ENCODE data around the gene GALNT18. TPM values are rescaled to one million over a fixed set of nuclear protein-coding genes. Genes with fewer than 3 reads are reported as not detected.

Gene GALNT18
- total RNA-seq, 1 experiment from 2014 or later, result 4.0 TPM

DNA sequence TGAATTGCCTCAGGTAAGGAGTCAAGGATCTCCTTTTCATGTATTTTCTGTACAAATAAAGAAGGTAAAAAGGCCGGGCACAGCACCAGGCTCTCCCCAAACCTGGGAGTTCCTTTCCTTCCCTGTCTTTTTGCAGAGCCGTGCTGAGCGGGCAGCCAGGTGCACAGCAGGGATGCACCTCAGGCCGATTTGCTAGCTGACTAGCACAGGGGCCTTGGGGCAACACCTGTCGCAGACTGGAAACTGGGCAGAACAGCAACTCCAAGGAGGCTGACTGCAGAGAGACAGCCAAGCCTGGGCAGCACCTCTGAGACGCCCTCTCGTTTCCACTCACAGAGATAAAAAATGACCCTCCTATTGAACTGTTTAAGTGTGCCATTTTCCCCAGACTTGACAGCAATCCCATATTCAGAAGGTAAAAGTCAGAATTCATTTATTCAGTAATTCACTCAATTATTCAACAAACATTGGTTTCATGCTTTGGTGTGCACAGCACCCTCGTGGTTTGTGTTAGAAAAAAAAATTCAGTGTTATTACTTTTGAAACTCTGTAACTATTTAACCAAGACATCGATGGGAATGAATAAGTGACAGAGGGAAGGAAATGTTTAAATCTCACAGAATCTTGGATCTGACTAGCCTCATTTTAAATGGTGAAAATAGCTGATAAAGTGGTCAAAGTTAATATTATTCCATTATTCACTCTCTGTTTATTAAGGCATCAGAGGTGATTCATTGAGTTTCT lies 120.9 kb downstream of the GALNT18 start:
- no peak for DNase-seq (ENCODE audit: low read depth)

DNA sequence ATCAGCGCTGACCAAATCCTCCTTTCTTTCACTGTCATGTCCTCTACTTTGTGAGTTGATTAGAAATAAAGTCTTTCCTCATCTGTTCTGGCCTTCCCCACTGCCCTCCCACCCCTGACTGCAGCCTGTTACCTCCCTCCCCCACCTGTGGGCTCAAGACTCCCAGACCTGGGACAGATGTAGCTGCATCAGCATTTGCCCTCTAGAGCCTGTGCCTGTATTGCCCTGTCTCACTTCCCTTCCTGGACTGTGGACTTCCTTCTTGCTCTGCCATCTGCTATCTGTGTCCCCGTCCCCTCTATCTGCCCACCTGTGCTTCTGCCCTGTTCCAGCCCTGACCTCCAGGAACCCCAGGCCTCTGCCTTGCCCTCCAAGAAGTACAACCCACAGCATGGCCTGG lies 122.5 kb downstream of the GALNT18 start:
- DNase-seq (ENCODE audit: low read depth), result no peak

DNA sequence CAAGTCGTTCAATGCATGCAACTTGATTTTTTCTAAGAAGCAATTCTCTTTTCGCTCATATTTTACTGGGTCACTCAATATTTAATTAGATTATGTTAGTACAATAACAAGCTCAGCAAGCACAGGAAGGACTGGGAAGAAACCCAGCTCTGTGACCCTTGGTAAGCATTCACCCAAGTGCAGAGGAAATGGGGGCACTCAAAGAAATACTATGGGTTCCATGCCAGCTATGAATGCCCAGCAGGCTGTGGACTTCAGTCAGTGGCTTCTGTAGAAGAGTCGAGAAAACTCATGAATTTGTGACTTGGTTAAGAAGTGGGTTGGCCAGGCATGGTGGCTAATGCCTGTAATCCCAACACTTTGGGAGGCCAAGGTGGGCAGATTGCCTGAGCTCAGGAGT lies 123.6 kb downstream of the GALNT18 start:
- no peak for DNase-seq (ENCODE audit: low read depth)

DNA sequence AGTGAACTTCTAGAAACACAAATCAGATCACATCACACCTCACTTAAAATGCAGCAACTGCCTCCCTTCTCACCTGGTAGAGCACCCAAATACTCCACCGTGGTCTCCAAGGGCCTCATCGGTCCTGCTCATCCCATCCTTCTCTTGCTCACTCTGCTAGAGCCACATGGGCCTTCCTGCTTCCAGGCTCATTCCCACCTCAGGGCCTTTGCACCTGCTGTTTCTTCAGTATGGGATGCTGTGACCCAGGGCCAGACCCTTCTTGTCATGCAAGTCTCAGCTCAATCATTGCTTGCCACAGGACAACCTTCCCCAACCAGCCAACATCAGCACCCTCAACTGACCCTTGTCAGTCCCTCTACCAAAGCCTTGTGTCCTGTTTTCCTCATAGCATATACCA lies 124.9 kb downstream of the GALNT18 start:
- DNase-seq (ENCODE audit: low read depth), result no peak

DNA sequence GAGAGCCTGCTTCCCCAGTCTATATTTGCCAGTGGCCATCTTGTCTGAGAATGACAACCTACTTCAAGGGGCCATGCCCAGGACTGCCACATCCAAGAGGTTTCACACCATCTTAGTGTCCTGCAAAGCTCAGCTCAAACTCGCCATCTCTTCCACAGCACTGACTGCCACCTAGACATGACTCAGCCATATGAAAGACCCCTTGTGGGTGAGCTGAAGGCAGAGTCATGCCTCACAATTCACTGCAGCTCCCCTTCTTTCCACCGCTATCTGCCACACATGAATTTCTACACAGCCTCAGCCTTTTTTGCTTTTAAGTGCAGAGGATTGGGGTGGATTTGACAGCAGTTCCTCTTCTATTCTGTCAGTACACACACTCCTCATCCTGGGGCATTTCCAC lies 127.5 kb downstream of the GALNT18 start:
- no peak for DNase-seq (ENCODE audit: low read depth)

DNA sequence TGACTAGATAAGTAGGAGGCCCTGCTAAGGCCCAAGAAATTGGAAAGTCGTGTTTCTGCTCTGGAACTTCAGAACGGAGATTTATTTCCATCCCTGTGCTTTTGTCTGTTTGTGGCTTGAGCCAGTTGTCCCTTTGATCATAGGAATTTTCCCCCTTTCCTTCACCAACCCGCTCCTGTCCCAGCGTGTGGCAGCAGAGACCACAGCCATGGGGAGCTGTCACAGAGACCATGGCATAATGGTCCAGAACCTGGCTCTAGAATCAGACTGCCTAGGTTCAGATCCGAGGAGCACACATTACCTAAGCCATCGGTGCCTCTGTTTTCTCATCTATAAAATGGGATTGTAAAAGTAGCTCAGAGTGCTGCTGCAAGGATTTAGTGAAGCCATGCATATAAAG lies 128.1 kb downstream of the GALNT18 start:
- no peak for DNase-seq (ENCODE audit: low read depth)

DNA sequence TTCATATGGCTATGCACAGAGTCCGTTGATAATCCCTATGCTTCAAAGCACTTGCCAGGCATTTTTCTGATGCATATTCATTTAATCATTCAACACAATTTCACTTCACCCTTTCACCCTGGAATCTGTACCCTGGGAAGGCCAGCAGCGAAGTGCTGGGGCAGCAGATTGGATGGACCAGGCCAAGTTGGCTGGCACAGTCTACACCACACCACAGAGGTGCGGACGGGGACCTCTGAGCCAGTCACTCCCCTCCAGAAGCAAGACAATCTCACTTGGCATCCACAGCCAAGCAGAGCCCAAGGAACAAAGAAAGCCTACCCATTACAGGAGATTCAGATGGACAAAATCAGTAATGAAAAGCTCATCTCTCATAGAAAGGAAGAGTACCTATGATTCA lies 130.2 kb downstream of the GALNT18 start:
- DNase-seq (ENCODE audit: low read depth), result no peak

DNA sequence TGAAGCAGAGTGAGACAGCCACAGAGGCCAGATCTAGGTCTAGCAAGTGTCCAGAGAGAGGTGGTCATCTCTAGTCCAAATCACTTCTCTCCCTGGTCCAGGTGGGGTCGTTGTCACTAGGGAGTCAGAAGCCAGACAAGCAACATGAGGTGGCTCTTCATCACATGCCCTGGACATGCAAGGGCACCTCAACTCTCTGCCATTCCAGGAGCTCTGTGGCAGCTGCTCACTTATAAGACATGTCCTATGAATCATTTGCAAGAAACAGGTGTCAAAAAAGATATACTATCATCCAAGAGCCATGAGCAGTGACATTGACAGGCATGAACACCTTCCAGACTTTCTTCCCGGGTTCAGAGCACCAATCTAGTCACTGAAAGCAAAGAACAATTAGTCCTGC lies 130.8 kb downstream of the GALNT18 start:
- no peak for DNase-seq (ENCODE audit: low read depth)

DNA sequence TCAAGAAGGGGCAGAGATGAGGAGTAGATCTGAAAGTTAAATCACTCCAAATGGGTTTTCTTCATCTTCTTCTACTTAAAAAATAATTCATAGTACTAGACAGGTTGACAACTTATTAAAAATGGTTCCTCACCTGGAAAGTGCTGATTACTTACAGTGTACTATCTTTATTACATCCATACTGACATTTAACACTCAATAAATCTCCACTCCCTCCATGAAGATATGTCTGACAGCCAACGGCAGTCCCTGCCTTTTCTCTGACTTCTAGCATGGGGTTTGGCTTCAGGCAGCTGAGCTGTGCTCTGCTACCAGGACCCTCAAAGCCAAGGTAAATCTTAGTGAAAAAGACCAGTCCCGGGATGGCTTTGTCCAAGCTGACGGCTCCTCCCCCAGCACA lies 135.4 kb downstream of the GALNT18 start:
- DNase-seq (ENCODE audit: low read depth), result no peak

DNA sequence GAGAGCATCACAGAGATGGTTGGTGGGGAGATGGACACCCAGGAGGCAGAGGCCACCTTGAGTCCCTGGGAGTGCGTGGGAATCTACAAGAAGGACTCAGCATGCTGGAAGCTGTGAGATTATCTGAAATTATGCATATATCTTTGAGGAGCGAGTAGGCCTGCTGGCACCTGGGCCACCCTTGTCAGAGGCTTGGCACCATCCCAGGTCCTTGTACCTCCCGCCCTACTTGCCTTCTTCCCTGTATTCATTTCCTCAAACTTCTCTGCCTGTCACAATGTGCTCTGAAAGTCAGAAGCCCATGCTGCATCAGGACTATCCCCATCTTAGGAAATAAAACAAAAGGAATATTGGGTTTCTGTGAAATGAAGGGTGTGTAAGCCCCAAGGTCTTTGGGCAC lies 135.8 kb downstream of the GALNT18 start:
- DNase-seq (ENCODE audit: low read depth), result no peak

DNA sequence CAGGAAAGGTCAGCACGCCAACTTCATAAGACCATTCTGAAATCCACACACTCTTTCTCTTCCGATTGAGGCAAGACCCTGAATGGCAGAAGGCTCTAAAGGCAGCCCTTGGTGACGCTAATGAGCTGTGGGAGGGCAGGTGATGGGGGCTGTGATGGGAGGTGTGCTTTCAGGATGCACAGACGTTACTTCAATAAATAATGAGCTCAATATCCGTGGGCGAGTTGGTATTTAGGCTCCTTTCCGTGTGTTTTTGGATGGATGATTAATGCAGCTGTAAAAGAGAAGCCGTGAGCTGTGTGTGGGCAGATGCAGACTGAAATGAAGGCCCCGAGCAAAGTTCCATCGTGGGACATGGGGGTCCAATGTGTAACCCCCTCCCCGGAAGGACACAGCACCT lies 138.2 kb downstream of the GALNT18 start:
- DNase-seq (ENCODE audit: low read depth), result no peak

DNA sequence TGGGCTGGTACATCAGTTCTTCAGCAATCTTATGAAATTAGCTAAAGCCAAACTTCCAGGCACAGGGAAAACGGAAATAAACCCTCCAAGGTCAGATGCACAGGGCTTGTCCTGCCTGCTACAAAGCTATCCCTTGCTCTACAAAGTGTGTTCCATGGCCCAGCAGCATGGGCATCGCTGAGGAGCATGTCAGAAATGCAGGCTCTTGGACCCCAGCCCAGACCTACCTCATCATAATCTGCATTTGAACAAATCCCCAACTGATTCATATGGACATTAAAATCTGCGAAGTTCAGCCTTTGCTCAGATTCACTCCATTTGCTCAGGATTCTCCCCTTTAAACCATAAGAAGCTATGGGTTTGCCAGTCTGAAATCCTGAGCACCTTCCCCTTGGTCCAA lies 139.1 kb downstream of the GALNT18 start:
- DNase-seq (ENCODE audit: low read depth), result no peak

DNA sequence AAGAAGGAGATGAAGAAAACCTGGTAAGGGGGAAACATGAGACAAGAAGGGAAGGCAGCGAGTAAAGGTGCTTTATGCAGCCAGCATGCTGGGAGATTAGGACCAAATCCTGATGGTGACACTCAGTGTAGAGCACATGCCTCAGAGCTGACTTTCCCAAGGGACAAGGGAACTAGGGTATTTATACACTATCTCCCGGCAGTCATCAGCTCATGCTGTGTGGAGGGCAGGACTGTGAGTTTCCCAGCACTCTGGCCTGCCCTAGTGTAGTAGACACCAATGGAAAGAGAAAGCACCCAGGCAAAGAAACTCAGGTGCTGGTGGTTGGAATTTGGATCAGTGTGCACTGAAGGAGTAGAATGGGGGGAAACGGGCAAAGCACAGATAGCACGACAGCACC lies 140.4 kb downstream of the GALNT18 start:
- DNase-seq (ENCODE audit: low read depth), result no peak

DNA sequence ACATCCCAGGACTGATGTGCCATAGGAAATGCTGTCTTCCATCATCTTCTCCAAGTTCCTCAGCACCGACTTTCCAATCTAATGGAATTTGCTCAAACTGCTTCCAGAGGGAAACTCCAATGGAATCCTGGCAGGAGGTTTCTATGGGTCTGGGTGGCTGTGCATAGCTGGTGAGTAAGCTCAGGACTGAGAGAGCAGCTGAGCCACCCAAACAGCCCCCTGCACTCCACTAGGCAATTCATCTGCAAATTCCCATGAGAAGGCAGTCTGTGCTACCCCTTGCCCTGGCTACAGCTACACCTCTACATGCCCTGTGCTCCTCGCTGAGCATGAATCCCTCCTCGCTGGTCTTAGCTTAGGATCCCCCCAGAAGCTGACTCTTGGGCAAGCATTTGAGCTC lies 140.8 kb downstream of the GALNT18 start:
- no peak for DNase-seq (ENCODE audit: low read depth)

DNA sequence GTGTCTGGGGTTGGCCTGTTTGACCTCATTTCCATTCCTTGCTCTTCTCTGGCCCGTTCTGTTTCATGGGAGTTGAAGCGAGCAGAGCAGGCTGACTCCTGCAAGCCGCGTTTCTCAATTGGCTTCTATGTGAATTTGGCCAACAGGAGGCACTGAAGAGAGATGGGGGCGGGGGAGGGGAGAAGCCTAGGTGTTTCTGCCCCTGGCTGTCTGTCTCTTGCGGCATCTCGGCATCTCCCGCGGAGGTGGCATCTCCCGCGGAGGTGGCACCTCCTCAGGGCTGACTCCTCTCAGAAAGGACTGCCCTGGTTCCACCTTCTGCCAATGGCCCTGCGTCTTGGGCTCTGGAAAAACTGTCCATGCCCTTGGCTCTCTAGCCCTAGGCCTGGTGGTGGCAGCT lies 143.1 kb downstream of the GALNT18 start:
- no peak for DNase-seq (ENCODE audit: low read depth)

DNA sequence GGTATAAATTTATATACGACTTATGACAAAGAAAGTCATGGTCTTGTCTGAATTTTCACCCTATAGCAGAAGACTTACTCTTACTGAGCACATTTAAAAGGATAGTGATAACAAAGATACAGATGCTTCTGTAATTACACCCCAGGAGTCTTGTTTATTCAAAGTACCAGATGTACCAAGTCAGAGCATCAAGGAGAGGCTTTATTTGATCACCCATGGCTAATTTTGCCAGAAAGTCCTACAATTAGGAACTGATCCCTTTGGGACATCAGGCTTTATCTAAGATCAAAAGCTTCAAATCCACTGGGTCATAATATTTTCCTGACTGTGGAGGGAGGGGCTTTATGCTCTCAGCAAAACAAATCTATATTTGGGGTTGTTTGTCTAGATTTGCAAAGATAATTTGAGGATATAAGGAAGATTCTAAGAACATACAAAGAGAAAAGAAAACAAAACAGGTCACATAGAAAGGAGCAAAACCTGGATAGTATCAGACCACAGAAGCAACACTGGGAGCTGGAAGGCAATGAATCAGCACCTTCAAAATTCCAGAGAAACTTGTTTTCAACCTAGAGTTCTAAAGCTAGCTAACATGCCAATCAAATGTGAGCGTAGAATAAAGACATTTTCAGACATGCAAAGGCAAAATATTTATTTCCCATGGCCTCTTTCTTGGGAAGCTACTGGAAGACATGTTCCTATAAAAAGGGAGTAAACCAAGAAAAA lies 143.9 kb downstream of the GALNT18 start:
- DNase-seq (ENCODE audit: low read depth), result no peak

DNA sequence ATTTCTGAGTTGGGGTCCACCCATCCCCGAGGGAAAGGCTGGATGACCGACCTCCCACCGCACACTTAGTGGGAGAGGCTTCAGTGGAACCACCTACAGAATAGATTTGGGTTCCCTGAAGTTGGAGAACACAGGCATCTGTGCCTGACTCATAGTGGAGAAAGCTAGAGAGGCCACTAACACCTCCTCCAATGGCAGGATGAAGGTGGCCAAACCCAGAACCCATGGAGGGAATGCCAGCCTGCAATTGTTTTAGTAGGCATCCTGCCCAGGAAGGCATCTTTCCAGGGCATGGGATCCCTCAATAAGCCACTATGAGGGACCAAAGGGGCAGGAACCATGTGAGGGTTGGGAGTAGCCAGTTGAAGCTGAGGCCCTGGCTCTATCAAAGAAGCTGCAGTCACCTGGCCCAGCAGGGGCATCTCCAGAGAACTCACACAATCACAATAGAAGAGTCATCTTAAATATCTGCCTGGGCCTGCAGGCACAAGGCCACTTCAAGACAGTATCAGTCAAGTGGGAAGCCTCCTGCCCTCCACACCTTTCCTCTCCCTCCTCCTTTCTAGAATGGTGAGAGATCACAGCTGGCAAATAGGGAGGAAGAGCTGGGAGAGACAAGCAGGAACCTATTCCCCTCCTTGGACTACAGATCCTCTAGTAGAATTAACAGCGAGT lies 144.7 kb downstream of the GALNT18 start:
- no peak for DNase-seq (ENCODE audit: low read depth)

DNA sequence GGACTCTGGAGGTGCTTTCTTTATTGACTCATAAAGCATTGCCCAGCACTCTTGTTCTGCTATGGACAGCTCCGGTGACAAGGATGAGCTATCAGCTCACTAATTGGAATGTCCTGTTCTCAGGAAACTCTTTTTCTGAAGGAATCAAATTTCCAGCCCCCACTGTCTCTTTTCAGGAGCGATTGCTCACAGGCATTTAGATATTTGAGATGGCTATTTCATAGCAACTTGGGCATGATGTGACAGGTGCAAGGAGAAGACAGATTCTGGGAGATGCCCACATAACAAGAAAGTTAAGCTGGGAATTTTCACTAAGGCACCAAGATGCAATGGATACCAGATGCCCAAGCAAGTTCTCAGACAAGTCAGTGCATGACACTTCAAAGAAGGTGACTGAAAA lies 145.3 kb downstream of the GALNT18 start:
- peak; percentile 57 for DNase-seq (ENCODE audit: low read depth)

DNA sequence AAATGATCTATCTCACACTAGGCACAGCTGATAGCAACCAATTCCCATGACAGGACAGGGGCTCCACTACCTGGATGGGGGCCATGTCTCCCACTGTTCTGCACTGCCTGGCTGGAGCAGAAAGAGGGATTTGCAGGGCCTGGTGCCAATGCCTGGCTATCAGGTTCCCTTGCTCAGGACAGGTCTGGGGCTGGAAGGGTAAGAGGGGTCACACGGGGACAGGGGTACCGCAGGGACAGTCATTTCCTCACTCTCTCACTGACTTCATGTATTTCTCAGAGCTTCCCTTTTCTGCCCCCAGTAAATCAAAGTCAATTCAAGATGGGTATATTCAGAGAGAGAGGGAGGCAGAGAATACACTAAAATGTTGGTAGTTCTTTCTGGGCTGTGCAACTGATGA lies 149.7 kb downstream of the GALNT18 start:
- no peak for DNase-seq (ENCODE audit: low read depth)

DNA sequence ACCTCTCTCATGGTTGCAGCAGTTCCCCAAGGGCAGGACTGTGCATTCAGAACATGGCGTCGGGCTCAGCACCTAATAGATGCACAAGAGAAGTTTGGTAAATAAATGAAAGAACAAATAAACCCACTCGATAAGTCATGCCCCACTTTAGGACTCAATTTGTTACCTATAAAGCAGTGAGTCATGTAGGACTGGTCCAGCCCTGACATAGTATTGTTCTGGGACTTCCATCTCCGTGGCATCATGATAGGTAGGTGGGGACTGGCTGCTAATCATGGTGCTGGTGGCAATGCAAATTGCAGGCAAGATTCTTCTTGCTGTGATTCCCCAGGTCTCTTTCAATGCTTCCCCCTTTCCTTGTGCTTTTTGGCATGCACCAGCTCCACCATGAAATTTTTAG lies 150.6 kb downstream of the GALNT18 start:
- no peak for DNase-seq (ENCODE audit: low read depth)

DNA sequence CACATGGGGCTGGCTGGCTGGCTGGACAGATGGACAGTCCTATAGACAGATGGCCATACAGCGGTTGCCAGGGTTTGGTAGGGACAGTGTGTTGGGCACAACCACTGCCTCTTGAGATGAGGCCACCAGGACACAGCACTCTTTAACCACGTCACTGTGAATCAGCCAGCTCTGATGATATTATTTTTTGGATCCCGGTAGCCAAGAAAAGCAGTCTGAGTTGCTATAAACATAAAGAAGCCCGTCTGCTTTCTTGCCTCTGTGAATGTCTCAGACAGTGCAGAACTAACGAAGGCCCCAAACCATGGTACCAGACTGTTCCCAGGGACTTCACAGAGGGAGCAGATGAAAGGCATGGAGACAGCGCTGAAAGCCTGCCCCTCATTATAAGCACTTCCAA lies 152.9 kb downstream of the GALNT18 start:
- peak; percentile 49 for DNase-seq (ENCODE audit: low read depth)

DNA sequence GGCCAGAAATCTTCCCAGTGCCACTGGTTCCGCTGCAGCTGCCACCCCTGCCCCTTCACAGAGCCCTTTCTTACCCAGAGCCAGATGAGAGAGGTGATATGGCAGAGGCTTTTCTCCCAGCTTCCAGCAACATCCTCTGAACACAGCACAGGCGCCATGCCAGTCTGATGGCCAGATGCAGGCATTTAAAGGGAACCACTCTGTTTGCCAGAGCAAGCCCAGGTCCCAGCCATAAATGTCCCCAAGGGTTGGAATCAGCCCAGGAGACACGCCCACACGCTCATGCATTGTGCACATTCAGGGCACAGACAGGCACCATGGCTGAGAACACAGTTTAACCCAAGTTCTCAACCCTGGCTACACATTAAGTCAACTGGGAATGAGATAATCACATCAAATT lies 154.5 kb downstream of the GALNT18 start:
- no peak for DNase-seq (ENCODE audit: low read depth)

DNA sequence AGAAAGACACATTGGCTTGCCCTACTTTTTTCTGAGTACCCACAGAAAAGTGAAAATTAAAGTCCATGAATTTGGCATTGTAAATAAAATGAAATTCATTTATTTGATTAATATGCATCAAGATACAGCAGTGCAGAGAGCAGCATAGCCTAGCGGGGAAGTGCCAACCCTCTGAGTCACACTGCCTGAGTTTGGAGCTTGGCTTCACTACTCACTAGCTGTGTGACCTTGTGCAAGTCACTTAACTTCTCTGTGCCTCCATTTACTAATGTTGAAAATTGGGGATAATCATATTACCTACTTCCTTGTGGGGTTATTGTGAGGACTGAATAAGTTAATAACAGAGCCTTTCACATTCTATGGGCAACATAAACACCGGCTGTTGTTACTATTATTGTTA lies 157.2 kb downstream of the GALNT18 start:
- peak; percentile 28 for DNase-seq (ENCODE audit: low read depth)

Measured in LHCN-M2 (cell line).